ENCODE data around the gene TTLL7.

Gene TTLL7

DNA sequence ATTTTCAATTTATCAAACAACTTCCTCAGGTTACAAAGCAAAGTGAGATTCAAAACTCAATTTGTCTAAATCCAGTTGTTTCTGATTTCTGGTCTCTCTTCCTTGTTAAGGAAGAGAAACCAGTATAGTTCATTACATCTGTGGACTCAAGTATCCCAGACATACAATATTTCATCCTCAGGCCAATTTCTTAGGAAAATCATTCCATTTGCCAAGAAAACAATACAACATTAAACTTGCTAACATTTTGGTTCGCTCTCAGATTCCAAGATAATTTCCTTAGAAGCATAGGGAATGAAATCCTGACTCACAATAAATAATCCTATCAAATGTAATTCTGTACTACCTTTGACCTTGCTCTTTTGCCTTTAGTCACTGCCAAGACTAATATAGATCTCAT, 11.2 kb upstream of the TTLL7 start:
- no peak for DNase-seq
- H3K4me2 ChIP-seq (ENCODE audit: low read length, poor library complexity, severe bottlenecking) = no peak overlapping the region

DNA sequence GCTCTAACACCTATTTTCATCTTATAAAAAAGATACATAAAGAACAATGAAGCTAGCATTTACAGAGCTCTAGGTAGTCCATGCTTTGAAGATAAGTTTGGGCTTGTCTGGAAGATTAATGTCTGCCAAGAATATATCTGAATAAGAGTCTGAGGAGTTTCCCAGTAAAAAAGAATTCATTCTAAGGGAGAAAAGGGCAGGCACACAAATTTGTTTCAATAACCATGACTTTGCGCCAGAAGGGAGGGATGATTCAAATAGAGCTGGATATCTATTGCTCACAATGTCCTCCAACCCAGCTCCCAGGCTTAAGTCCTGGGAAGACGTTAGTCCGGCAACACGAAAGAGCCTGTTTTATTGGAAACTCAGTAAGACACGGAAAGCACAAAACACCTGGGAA, 9.7 kb upstream of the TTLL7 start:
- Histone ChIP-seq H3K9me3 (ENCODE audit: control insufficient read depth, low read length) (no peaks in the 10 kb centered on the region), H3K23ac (ENCODE audit: low read length in 2 of 2) (no peak overlapping the region), H3K9ac (ENCODE audit: low read length) (no peak overlapping the region), H2BK12ac (ENCODE audit: low read length in 2 of 2) (no peak overlapping the region), H3K4me1 (ENCODE audit: control insufficient read depth, insufficient read depth, low read depth, low read length) (no peaks in the 10 kb centered on the region), H3K18ac (ENCODE audit: low read depth in 1 of 2, low read length in 2 of 2) (no peak overlapping the region), H2BK5ac (ENCODE audit: low read depth, low read length, poor library complexity, severe bottlenecking) (no peak overlapping the region), H3K36me3 (ENCODE audit: control insufficient read depth in 1 of 2, insufficient read depth in 2 of 2, low read depth in 1 of 2, low read length in 2 of 2) (no peaks in the 10 kb centered on the region), H2AFZ (ENCODE audit: low read depth, low read length) (no peak overlapping the region), H3K27ac (ENCODE audit: low read length, poor library complexity, severe bottlenecking) (no peak overlapping the region), H3K4ac (ENCODE audit: low read depth in 1 of 2, low read length in 2 of 2) (no peak overlapping the region), H4K8ac (ENCODE audit: low read length) (no peak overlapping the region), H2BK15ac (ENCODE audit: low read depth, poor library complexity, severe bottlenecking) (no peak overlapping the region), H2BK120ac (ENCODE audit: low read depth, low read length) (no peak overlapping the region), H2AK5ac (ENCODE audit: low read length, severe bottlenecking) (no peak overlapping the region), H3K27me3 (ENCODE audit: control insufficient read depth in 1 of 2, insufficient read depth in 1 of 2, low read length in 2 of 2) (no peaks in the 10 kb centered on the region), H3K4me3 (ENCODE audit: insufficient read depth in 1 of 2, low read depth in 1 of 2, low read length in 2 of 2) (no peak overlapping the region), H3K4me2 (ENCODE audit: low read length, poor library complexity, severe bottlenecking) (no peak overlapping the region), H3K79me1 (replicated peaks; ENCODE audit: low read length, poor library complexity, severe bottlenecking) (no peaks in the 10 kb centered on the region), H3K14ac (ENCODE audit: low read length in 2 of 2) (no peak overlapping the region), H4K91ac (ENCODE audit: low read length) (no peak overlapping the region)
- 85% methylated on average over 5 of the region's 5 CpGs for WGBS
- DNase-seq = no peak

More for the DNA sequence above, 11.2 kb upstream of the TTLL7 start:
- H2BK15ac ChIP-seq (ENCODE audit: low read depth, poor library complexity, severe bottlenecking) = no peak overlapping the region
- H2BK120ac ChIP-seq (ENCODE audit: low read depth, low read length) = no peak overlapping the region
- H2AK5ac ChIP-seq (ENCODE audit: low read length, severe bottlenecking) = no peak overlapping the region
- no peaks in the 10 kb centered on the region for H3K4me1 ChIP-seq (ENCODE audit: control insufficient read depth, insufficient read depth, low read depth, low read length)
- H3K79me1 ChIP-seq (replicated peaks; ENCODE audit: low read length, poor library complexity, severe bottlenecking) = no peaks in the 10 kb centered on the region
- no peak overlapping the region for H2BK5ac ChIP-seq (ENCODE audit: low read depth, low read length, poor library complexity, severe bottlenecking)
- no peak overlapping the region for H3K14ac ChIP-seq (ENCODE audit: low read length in 2 of 2)
- WGBS = 78% methylated on average over 1 of the region's 1 CpG
- no peak overlapping the region for H4K91ac ChIP-seq (ENCODE audit: low read length)
- H3K36me3 ChIP-seq (ENCODE audit: control insufficient read depth in 1 of 2, insufficient read depth in 2 of 2, low read depth in 1 of 2, low read length in 2 of 2) = no peaks in the 10 kb centered on the region
- H2AFZ ChIP-seq (ENCODE audit: low read depth, low read length) = no peak overlapping the region
- H3K9ac ChIP-seq (ENCODE audit: low read length) = no peak overlapping the region
- no peak overlapping the region for H4K8ac ChIP-seq (ENCODE audit: low read length)
- H3K18ac ChIP-seq (ENCODE audit: low read depth in 1 of 2, low read length in 2 of 2) = no peak overlapping the region
- H2BK12ac ChIP-seq (ENCODE audit: low read length in 2 of 2) = no peak overlapping the region
- no peak overlapping the region for H3K4me3 ChIP-seq (ENCODE audit: insufficient read depth in 1 of 2, low read depth in 1 of 2, low read length in 2 of 2)
- H3K27me3 ChIP-seq (ENCODE audit: control insufficient read depth in 1 of 2, insufficient read depth in 1 of 2, low read length in 2 of 2) = no peaks in the 10 kb centered on the region
- H3K9me3 ChIP-seq (ENCODE audit: control insufficient read depth, low read length) = no peaks in the 10 kb centered on the region
- H3K4ac ChIP-seq (ENCODE audit: low read depth in 1 of 2, low read length in 2 of 2) = no peak overlapping the region
- no peak overlapping the region for H3K23ac ChIP-seq (ENCODE audit: low read length in 2 of 2)
- no peak overlapping the region for H3K27ac ChIP-seq (ENCODE audit: low read length, poor library complexity, severe bottlenecking)

DNA sequence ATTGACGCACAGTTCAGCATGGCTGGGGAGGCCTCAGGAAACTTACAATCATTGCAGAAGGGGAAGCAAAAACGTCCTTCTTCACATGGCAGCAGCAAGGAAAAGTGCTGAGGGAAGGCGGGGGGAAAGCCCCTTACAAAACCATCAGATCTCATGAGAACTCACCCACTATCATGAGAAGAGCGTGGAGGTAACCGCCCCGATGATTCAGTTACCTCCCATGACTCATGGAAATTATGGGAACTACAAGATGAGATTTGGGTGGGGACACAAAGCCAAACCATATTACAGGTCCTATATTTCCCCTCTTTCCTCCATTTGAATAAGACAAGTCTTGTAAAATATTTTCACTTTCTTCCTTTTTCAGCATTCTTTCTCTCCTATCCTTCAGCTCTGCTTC, 7.7 kb upstream of the TTLL7 start:
- Histone ChIP-seq H3K27ac (ENCODE audit: low read length, poor library complexity, severe bottlenecking) (no peak overlapping the region), H3K9me3 (ENCODE audit: control insufficient read depth, low read length) (no peaks in the 10 kb centered on the region), H2BK120ac (ENCODE audit: low read depth, low read length) (no peak overlapping the region)

DNA sequence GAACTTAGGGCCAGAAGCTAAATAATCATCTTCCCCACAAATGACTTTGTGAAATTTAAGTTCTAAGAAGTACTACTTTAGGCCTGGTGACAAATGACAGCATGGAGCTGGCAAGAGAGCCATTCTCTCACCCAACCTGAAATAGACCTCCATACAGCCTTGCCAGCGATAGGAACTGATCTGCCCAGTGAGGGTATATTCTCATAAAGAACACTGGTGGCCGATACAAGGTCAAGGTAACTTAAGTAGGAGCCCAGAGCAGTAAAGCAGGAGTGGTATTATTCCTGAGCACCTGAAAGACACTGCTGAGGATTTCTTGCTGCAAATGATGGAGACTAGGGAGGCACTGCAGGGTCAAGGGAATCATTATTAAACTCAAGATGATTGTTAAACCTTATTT, 2.6 kb upstream of the TTLL7 start:
- no peak overlapping the region for H3K14ac ChIP-seq (ENCODE audit: low read length in 2 of 2)
- H3K4me3 ChIP-seq (ENCODE audit: insufficient read depth in 1 of 2, low read depth in 1 of 2, low read length in 2 of 2) = no peak overlapping the region
- H2BK15ac ChIP-seq (ENCODE audit: low read depth, poor library complexity, severe bottlenecking) = no peak overlapping the region
- no peak overlapping the region for H3K27ac ChIP-seq (ENCODE audit: low read length, poor library complexity, severe bottlenecking)
- H4K91ac ChIP-seq (ENCODE audit: low read length) = no peak overlapping the region
- H3K9ac ChIP-seq (ENCODE audit: low read length) = no peak overlapping the region
- H3K79me1 ChIP-seq (replicated peaks; ENCODE audit: low read length, poor library complexity, severe bottlenecking) = peaks cover 6% of the 10 kb centered on the region
- no peak overlapping the region for H3K23ac ChIP-seq (ENCODE audit: low read length in 2 of 2)
- H2AK5ac ChIP-seq (ENCODE audit: low read length, severe bottlenecking) = no peak overlapping the region
- H3K27me3 ChIP-seq (ENCODE audit: control insufficient read depth in 1 of 2, insufficient read depth in 1 of 2, low read length in 2 of 2) = no peaks in the 10 kb centered on the region
- no peaks in the 10 kb centered on the region for H3K9me3 ChIP-seq (ENCODE audit: control insufficient read depth, low read length)
- H3K18ac ChIP-seq (ENCODE audit: low read depth in 1 of 2, low read length in 2 of 2) = no peak overlapping the region
- no peak for DNase-seq
- peaks cover 4% of the 10 kb centered on the region for H3K4me1 ChIP-seq (ENCODE audit: control insufficient read depth, insufficient read depth, low read depth, low read length)
- no peak overlapping the region for H4K8ac ChIP-seq (ENCODE audit: low read length)
- no peak overlapping the region for H2BK12ac ChIP-seq (ENCODE audit: low read length in 2 of 2)
- no peak overlapping the region for H3K4ac ChIP-seq (ENCODE audit: low read depth in 1 of 2, low read length in 2 of 2)
- no peaks in the 10 kb centered on the region for H3K36me3 ChIP-seq (ENCODE audit: control insufficient read depth in 1 of 2, insufficient read depth in 2 of 2, low read depth in 1 of 2, low read length in 2 of 2)
- H3K4me2 ChIP-seq (ENCODE audit: low read length, poor library complexity, severe bottlenecking) = no peak overlapping the region
- WGBS = 69% methylated on average over 2 of the region's 2 CpGs
- no peak overlapping the region for H2AFZ ChIP-seq (ENCODE audit: low read depth, low read length)
- no peak overlapping the region for H2BK5ac ChIP-seq (ENCODE audit: low read depth, low read length, poor library complexity, severe bottlenecking)
- H2BK120ac ChIP-seq (ENCODE audit: low read depth, low read length) = no peak overlapping the region

More for the DNA sequence above, 7.7 kb upstream of the TTLL7 start:
- no peak overlapping the region for H3K4me3 ChIP-seq (ENCODE audit: insufficient read depth in 1 of 2, low read depth in 1 of 2, low read length in 2 of 2)
- no peak overlapping the region for H3K18ac ChIP-seq (ENCODE audit: low read depth in 1 of 2, low read length in 2 of 2)
- H2AFZ ChIP-seq (ENCODE audit: low read depth, low read length) = no peak overlapping the region
- H3K79me1 ChIP-seq (replicated peaks; ENCODE audit: low read length, poor library complexity, severe bottlenecking) = no peaks in the 10 kb centered on the region
- no peaks in the 10 kb centered on the region for H3K36me3 ChIP-seq (ENCODE audit: control insufficient read depth in 1 of 2, insufficient read depth in 2 of 2, low read depth in 1 of 2, low read length in 2 of 2)
- H3K27me3 ChIP-seq (ENCODE audit: control insufficient read depth in 1 of 2, insufficient read depth in 1 of 2, low read length in 2 of 2) = no peaks in the 10 kb centered on the region
- H3K4me2 ChIP-seq (ENCODE audit: low read length, poor library complexity, severe bottlenecking) = no peak overlapping the region
- no peak for DNase-seq
- 93% methylated on average over 6 of the region's 6 CpGs for WGBS
- H4K91ac ChIP-seq (ENCODE audit: low read length) = no peak overlapping the region
- H3K4ac ChIP-seq (ENCODE audit: low read depth in 1 of 2, low read length in 2 of 2) = no peak overlapping the region
- H2AK5ac ChIP-seq (ENCODE audit: low read length, severe bottlenecking) = no peak overlapping the region
- H4K8ac ChIP-seq (ENCODE audit: low read length) = no peak overlapping the region
- H3K9ac ChIP-seq (ENCODE audit: low read length) = no peak overlapping the region
- H2BK12ac ChIP-seq (ENCODE audit: low read length in 2 of 2) = no peak overlapping the region
- H3K23ac ChIP-seq (ENCODE audit: low read length in 2 of 2) = no peak overlapping the region
- no peak overlapping the region for H2BK5ac ChIP-seq (ENCODE audit: low read depth, low read length, poor library complexity, severe bottlenecking)
- no peaks in the 10 kb centered on the region for H3K4me1 ChIP-seq (ENCODE audit: control insufficient read depth, insufficient read depth, low read depth, low read length)
- H2BK15ac ChIP-seq (ENCODE audit: low read depth, poor library complexity, severe bottlenecking) = no peak overlapping the region
- no peak overlapping the region for H3K14ac ChIP-seq (ENCODE audit: low read length in 2 of 2)

Data from mesenchymal stem cell (in vitro differentiated cells and primary cell).